T-helper 22 cell (primary cell): ENCODE data around the gene KRTAP5-8.
"Not testable (repeated sequence)": the region's sequence is repeated elsewhere in the genome, so short reads cannot be mapped to it uniquely, and the experiment has no call there.

Experiments
- DNase-seq: peaks from one replicate; pipeline ENCODE4 v3.0.0-alpha.2; 2020; ENCODE audit warnings: low read depth

Gene KRTAP5-8

GRCh38 chr11:71537977-71538665 is at the start of gene KRTAP5-8:
KRTAP5-8 (plus strand) TSS chr11:71538025; CDS start chr11:71538056, 31 bp downstream.
- DNase-seq = not testable (repeated sequence)

GRCh38 chr11:71488681-71489270 is 49.0 kb upstream of the KRTAP5-8 start:
- no peak for DNase-seq

GRCh38 chr11:71489311-71490043 is 48.3 kb upstream of the KRTAP5-8 start:
- no peak for DNase-seq

GRCh38 chr11:71490044-71490730 is 47.6 kb upstream of the KRTAP5-8 start:
- no peak for DNase-seq

- no peak for DNase-seq
These were observed 47.0 kb upstream of the KRTAP5-8 start for GRCh38 chr11:71490731-71491390.

- no peak for DNase-seq
These were observed 46.3 kb upstream of the KRTAP5-8 start for GRCh38 chr11:71491531-71491930.

GRCh38 chr11:71491940-71492339 is 45.9 kb upstream of the KRTAP5-8 start:
- no peak for DNase-seq

- no peak for DNase-seq
These were observed 42.3 kb upstream of the KRTAP5-8 start for GRCh38 chr11:71495286-71496230.

GRCh38 chr11:71496421-71496820 is 41.4 kb upstream of the KRTAP5-8 start:
- DNase-seq = no peak

GRCh38 chr11:71498091-71498490 is 39.7 kb upstream of the KRTAP5-8 start:
- DNase-seq = no peak

GRCh38 chr11:71499125-71499524 is 38.7 kb upstream of the KRTAP5-8 start:
- DNase-seq = no peak

- no peak for DNase-seq
These were observed 38.3 kb upstream of the KRTAP5-8 start for GRCh38 chr11:71499546-71499945.

GRCh38 chr11:71500601-71501021 is 37.2 kb upstream of the KRTAP5-8 start:
- no peak for DNase-seq

- DNase-seq = no peak
These were observed 36.5 kb upstream of the KRTAP5-8 start for GRCh38 chr11:71501071-71501985.

GRCh38 chr11:71502026-71502425 is 35.8 kb upstream of the KRTAP5-8 start:
- DNase-seq = no peak

GRCh38 chr11:71502871-71503435 is 34.9 kb upstream of the KRTAP5-8 start:
- no peak for DNase-seq

- DNase-seq = no peak
These were observed 33.3 kb upstream of the KRTAP5-8 start for GRCh38 chr11:71504531-71504930.

GRCh38 chr11:71505001-71505400 is 32.8 kb upstream of the KRTAP5-8 start:
- no peak for DNase-seq

GRCh38 chr11:71505781-71506180 is 32.0 kb upstream of the KRTAP5-8 start:
- no peak for DNase-seq
